ENCODE results near the gene TRIM45. TPM values are rescaled to one million over a fixed set of nuclear protein-coding genes. Genes with fewer than 3 reads are reported as not detected.

The TRIM45 gene
- total RNA-seq, 2 donors from 2014 or later: 7.5 to 8.6 TPM

GRCh38 chr1:117113199-117113598 lies 8.3 kb downstream of the TRIM45 start:
- 92 to 93% methylated on average over 9 to 11 of the region's 11 CpGs for WGBS, 2 donors
- Histone ChIP-seq H3K36me3 (replicated peaks in 1 of 2; ENCODE audit: insufficient read depth in 1 of 2, low read depth in 2 of 2) (peaks cover 0 to 7% of the 10 kb centered on the region in 2 donors), H3K9me3 (no peaks in the 10 kb centered on the region), H3K4me3 (no peak overlapping the region), H3K27ac (no peak overlapping the region), H3K27me3 (no peaks in the 10 kb centered on the region), H3K4me1 (peaks cover 25% of the 10 kb centered on the region)
- DNase-seq (no peak), ATAC-seq (no peak)
- TF ChIP-seq POLR2A (IDR thresholded peaks at IDR 0.05): no peak
- intact Hi-C loops (cut with DNase I): no loop called here

GRCh38 chr1:117112047-117112717 lies 9.4 kb downstream of the TRIM45 start:
- H3K27me3 ChIP-seq: no peaks in the 10 kb centered on the region
- intact Hi-C loops (cut with DNase I): no loop called here
- H3K4me3 ChIP-seq: no peak overlapping the region
- WGBS, 2 donors: 88 to 95% methylated on average over 7 of the region's 7 CpGs
- H3K4me1 ChIP-seq: peaks cover 22% of the 10 kb centered on the region
- TF ChIP-seq CTCF (IDR thresholded peaks at IDR 0.05) (no peak), POLR2A (IDR thresholded peaks at IDR 0.05) (no peak)
- DNase-seq: no peak
- no peaks in the 10 kb centered on the region for H3K9me3 ChIP-seq
- H3K36me3 ChIP-seq (replicated peaks in 1 of 2; ENCODE audit: insufficient read depth in 1 of 2, low read depth in 2 of 2): peaks cover 0 to 7% of the 10 kb centered on the region in 2 donors
- H3K27ac ChIP-seq: no peak overlapping the region
- no peak for ATAC-seq

- Histone ChIP-seq H3K4me3 (no peak overlapping the region), H3K9me3 (no peaks in the 10 kb centered on the region), H3K27ac (no peak overlapping the region), H3K27me3 (no peaks in the 10 kb centered on the region), H3K36me3 (replicated peaks in 1 of 2; ENCODE audit: insufficient read depth in 1 of 2, low read depth in 2 of 2) (peaks cover 0 to 7% of the 10 kb centered on the region in 2 donors), H3K4me1 (peaks cover 10% of the 10 kb centered on the region)
- intact Hi-C loops (cut with DNase I): no loop called here
- ATAC-seq (no peak), DNase-seq (no peak)
- TF ChIP-seq CTCF (IDR thresholded peaks at IDR 0.05) (no peak), POLR2A (IDR thresholded peaks at IDR 0.05) (no peak)
- 82 to 88% methylated on average over 2 of the region's 2 CpGs for WGBS, 2 donors
Observed at GRCh38 chr1:117110774-117111173, 10.8 kb downstream of the TRIM45 start.

- TF ChIP-seq CTCF (IDR thresholded peaks at IDR 0.05) (no peak), POLR2A (IDR thresholded peaks at IDR 0.05) (no peak)
- H3K27me3 ChIP-seq: no peaks in the 10 kb centered on the region
- ATAC-seq: peak; percentile 89
- peaks cover 10% of the 10 kb centered on the region for H3K4me1 ChIP-seq
- peak overlapping the region in 3 of 4 donors; percentile 35 to 54 (median 42) for H3K27ac ChIP-seq
- no peak for DNase-seq
- WGBS, 2 donors: 19 to 35% methylated on average over 2 of the region's 2 CpGs
- intact Hi-C loops (cut with DNase I): no loop called here
- H3K4me3 ChIP-seq: no peak overlapping the region
- H3K9me3 ChIP-seq: no peaks in the 10 kb centered on the region
- H3K36me3 ChIP-seq (replicated peaks in 1 of 2; ENCODE audit: insufficient read depth in 1 of 2, low read depth in 2 of 2): peaks cover 0 to 2% of the 10 kb centered on the region in 2 donors
Observed at GRCh38 chr1:117107364-117107763, 14.2 kb downstream of the TRIM45 start.

- no peak for ATAC-seq
- no peaks in the 10 kb centered on the region for H3K27me3 ChIP-seq
- H3K9me3 ChIP-seq: no peaks in the 10 kb centered on the region
- DNase-seq: no peak
- peaks cover 10% of the 10 kb centered on the region for H3K4me1 ChIP-seq
- WGBS, 2 donors: 100% methylated on average over 2 of the region's 2 CpGs
- TF ChIP-seq CTCF (IDR thresholded peaks at IDR 0.05) (no peak), POLR2A (IDR thresholded peaks at IDR 0.05) (no peak)
- intact Hi-C loops (cut with DNase I): no loop called here
- peak overlapping the region in 1 of 4 donors; percentile 54 for H3K27ac ChIP-seq
- H3K36me3 ChIP-seq (replicated peaks in 1 of 2; ENCODE audit: insufficient read depth in 1 of 2, low read depth in 2 of 2): no peaks in the 10 kb centered on the region
- no peak overlapping the region for H3K4me3 ChIP-seq
Observed at GRCh38 chr1:117106478-117106877, 15.1 kb downstream of the TRIM45 start.

All from body of pancreas (tissue), 4 donors.